Pulmonary artery endothelial cell (primary cell): ENCODE data around the gene PKD2L2. TPM values are rescaled to one million over a fixed set of nuclear protein-coding genes. Genes with fewer than 3 reads are reported as not detected.
"Not testable (repeated sequence)": the region's sequence is repeated elsewhere in the genome, so short reads cannot be mapped to it uniquely, and the experiment has no call there.

ENCODE experiments used
- DNase-seq: peaks from one replicate; pipeline ENCODE4 v3.0.0-alpha.2; 2011; ENCODE audit warnings: low read depth, low spot score
- total RNA-seq: library from RNA; depleted of rRNA; stranded (reverse); fragments of >200 nt; gene quantifications from 2 replicates; pipeline ENCODE4 v1.2.3, GENCODE V29; 2014

Gene PKD2L2
- total RNA-seq, 1 donor from 2014 or later, result not detected

DNA sequence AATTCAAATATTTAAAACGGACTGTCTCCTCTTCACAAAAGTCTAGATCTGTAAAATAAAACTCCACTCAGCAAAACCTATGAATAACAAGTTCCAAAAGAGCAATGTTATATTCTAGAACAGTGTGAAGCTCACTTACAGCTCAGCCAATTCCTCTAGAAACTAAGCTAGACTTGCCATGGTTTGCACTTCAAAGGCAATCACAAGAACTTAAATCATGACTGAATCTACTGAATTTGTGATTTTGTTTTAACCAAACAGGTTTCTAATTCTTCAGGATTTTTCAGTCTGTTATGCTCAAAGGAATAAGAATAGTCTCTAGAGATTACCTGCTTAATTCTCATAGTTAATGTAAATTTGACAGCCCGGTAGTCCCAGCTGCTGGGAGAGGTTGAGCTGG, 1.4 kb upstream of the PKD2L2 start:
- no peak for DNase-seq

DNA sequence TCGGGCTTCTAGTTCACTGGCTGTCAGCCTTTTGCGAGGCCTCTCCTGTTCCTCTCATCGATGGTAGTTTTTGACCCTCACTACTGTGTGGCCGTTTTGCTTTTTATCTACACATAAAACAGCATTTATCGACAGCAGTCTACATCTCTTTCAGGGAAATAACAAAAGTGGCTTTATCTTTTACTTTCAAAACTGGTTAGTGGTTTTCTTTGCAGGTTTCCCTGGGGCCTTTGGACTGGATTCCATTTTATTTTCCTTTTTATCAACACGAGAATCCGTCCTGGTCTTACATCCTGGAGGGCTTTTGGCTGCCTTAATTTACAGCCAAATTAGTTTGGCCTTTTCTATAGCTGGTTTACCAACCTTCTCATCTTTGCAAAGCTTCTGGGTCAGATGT, 793 bp upstream of the PKD2L2 start:
- DNase-seq, result no peak

DNA sequence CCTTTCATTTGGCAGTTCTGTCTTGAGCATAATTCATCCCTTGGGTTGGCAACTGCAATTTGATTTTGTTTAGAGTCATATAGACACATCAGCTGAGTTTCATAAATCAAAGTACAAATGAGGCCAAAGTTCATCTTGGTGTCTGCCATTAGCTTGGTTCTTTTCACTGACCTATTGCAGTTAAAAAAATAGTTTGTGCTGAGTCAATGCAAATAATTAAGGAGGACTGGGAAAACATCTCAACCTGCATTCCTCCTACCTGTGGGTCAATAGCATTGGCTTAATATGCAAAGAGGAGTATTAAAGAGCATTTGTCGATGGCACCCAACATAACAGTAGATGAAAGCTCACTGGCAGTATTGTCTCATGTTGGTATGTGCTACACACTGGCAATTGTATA, 1.6 kb downstream of the PKD2L2 start:
- DNase-seq, result no peak

DNA sequence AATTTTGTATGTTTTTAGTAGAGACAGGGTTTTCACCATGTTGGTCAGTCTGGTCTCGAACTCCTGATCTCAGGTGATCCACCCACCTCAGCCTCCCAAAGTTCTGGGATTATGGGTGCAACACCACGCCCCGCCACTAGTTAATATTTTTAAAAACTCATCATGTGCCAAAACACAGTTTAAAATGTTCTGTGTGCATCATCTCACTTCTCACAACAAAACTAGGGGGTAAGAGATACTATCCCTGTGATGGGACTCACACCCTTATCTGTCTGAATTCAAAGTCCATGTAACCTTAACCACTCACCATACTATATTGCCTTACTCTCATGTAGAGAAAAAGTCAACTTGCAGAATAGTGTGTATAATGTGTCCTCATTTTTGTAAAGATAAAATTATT, 2.6 kb downstream of the PKD2L2 start:
- no peak for DNase-seq

DNA sequence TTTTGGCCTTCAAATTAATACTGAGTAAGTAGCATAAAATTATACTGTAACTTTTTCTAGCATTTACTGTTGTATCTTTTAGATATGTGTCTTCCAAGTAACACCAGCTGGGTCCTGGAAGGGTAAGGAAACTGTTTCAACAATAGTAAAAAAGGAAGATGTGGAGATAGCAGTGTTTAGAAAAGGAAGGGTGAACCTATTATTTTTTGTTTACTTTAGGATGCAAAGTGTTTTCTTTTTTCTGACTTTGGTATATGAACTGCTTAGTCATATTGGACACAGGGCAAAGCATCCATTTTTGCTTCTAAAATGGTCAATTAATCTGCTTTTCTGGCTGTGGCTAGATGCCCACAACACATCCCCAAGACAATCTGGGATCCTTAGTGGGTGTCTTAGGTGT, 5.3 kb downstream of the PKD2L2 start:
- no peak for DNase-seq

DNA sequence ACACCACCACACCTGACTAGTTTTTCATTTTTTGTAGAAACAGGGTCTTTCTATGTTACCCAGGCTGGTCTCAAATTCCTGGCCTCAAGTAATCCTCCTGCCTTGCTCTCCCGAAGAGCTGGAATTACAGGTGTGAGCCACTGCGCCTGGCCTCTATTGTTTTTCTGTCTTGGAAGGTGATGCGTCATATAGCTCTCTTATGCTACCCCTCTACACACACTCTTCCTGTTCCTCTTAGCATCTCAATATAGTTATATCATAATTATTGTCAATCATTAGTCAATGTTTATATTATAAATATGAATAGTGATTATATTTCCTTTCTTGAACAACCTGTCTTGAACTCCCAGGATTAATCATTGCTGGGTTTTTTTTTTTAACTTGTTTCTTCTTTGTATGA, 7.3 kb downstream of the PKD2L2 start:
- DNase-seq, result peak; percentile 4

DNA sequence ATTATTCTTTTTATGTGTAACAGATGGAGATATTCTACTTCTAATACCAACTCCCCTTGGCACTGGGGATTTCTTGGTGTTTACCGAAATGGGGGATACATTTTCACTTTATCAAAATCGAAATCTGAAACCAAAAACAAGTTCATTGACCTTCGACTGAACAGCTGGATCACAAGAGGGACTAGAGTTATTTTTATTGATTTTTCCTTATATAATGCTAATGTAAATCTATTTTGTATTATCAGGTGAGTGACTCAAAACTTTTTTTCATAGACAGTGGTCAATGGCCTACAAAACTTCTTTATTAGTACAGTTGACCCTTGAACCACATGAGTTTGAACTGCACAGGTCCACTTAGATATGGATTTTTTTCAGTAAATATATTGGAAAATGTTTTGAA, 10.2 kb downstream of the PKD2L2 start:
- DNase-seq, result no peak

DNA sequence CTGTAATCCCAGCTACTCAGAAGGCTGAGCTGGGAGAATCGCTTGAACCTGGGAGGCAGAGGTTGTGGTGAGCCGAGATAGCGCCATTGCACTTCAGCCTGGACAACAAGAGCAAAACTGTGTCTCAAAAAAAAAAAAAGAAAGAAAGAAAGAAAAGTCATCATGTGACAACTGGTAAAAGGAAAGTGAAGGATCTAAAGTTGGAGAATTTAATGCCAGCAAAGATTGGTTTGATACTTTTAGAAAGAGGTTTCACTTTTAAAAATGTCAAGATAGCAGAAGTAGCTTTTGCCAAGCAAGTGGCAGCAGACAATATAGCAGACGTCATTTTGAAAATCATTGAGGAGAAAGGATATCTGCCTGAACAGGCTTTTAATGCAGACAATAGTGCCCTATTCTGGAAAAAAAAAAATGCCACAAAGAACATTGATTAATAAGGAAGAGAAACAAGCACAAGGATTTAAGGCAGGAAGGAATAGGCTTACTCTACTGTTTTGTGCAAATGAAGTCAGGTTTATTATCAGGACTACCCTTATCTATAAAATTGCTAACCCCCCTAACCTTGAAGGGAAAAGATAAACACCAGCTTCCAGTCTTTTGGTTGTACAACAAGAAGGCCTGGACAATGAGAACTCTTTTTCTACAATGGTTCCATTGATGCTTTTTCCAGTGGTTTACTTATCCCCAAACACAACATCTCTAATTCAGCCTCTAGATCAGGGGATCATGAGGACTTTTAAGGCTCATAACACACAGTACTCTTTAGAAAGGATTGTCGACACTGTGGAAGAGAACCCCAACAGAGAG, 12.0 kb downstream of the PKD2L2 start:
- no peak for DNase-seq

DNA sequence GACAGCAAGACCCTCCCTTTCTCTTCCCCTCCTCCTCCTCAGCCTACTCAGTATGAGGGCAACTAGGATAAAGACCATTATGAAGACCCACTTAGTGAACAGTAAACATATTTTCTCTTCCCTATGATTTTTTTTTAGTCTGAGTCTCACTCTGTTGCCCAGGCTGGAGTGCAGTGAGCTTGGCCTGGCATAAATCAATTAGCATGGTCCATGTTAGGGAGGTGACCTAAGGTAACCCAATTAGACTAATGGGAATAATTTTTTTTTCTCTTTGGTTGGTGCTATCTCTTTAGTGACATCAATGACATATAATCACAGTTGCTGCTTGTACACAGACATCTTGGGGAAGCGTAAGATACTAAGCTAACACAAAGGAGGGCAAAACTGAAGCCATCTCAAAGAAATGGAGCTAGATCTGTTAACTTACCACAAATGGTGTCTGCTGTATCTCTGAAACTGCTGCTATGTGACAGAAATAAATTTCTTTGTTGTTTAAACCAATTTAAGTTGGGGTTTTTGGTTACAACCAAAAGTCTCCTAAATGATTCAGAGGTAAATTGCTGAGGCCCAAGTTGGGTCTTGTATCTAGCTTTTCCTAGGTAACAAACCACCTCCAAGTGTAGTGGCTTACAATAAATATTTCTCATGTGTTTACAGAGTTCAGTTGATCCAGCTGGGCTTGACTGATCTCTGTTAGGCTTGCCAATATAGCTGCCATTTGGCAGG, 13.3 kb downstream of the PKD2L2 start:
- DNase-seq, result no peak

DNA sequence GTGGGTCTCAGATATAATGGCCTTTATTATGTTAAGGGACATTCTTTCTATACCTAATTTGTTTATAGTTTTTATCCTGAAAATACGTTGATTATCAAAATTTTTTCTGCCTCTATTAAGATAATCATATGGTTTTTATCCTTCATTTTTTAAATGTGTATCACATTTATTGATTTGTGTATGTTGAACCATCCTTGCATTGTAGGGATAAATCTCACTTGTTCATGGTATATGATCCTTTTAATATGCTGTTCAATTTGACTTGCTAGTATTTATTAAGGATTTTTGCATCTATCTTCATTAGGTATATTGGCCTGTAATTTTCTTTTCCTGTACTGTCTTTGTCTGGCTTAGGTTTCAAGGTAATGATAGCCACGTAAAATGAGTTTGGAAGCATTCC, 25.5 kb downstream of the PKD2L2 start:
- DNase-seq, result no peak

DNA sequence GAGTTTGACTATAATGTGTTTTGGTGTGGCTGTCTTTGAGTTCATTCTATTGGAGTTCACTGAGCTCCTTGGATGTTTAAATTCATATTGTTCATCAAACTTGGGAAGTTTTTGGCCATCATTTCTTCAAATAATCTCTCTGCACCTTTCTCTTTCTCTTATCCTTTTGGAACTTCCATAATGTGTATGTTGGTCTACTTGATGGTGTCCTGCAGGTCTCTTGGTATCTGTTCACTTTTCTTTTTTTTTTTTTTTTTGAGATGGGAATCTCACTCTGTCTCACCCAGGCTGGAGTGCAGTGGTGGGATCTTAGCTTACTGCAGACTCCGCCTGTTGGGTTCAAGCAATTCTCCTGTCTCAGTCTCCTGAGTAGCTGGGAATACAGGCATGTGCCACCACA, 27.7 kb downstream of the PKD2L2 start:
- no peak for DNase-seq

DNA sequence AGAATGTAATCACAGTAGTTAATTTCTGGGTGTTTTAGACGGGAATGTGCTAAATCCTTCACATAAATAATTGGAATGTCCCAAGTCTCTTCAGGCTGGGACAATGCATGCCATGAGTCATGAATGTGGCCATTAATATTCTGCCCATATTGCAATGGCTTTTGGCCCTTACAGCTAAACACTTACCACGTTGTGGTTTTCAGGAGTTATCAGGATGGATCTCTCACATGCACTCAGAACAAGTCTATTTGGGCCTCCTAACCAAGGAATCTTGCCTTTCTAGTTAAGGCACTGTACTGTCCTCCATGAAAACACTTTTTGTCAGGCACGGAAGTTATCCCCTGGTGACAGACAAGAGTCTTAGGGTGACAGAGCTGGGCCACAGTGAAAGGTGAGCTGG, 32.7 kb downstream of the PKD2L2 start:
- DNase-seq, result no peak

DNA sequence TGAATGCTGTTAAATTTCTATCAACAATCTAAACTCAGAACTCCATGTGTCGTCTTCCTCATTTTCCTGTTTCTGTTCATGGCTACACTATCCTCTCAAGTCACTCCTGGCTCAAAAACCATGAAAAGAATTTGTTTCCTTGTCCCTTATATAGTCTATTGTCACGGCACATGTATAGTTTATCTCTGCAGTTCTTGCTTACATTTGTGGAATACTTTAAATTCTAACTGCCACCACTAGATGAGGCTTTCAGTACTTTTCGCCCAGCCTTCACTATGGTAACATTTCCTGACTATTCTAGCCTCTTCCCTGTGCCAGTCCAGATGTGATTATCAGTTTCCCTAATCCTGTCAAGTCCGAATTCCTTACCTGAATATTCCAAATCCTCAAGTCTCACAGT, 34.6 kb downstream of the PKD2L2 start:
- no peak for DNase-seq

DNA sequence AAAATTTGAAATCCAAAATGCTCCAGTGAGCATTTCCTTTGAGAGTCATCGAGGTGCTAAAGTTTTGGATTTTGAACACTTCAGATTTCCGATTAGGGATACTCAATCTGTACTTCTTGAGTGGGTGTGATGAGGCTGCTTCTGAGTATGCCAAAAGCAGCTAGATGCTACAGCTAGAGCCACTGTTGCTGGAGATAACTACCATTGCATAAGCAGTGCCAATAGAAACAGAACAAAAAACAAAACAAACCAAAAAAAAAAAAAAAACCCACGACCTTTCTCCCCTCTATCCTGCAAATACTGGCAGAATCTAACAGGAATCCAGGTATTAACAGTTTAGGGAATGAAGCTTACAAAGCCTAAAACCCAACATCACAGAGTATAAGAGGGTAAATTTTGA, 43.5 kb downstream of the PKD2L2 start:
- no peak for DNase-seq

DNA sequence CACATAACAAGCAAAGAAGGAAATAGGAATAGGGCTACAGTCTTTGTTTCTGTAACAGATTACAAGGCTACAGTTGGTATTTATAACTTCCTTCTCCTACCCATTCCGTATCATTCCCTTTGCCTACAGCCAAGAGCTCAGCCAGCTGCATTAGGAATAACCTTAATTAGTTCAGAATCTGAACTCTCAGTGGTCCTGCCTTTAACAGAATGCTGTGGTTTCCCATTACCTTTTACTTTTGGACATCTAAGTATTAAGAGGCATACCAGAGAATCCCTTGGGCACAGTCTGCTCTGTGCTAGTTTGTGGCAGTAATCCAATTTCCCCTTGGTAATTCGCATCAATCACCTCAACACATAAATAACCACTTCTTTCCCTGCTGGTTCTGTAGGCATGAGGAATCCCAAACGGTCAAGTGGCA, 44.2 kb downstream of the PKD2L2 start:
- no peak for DNase-seq

DNA sequence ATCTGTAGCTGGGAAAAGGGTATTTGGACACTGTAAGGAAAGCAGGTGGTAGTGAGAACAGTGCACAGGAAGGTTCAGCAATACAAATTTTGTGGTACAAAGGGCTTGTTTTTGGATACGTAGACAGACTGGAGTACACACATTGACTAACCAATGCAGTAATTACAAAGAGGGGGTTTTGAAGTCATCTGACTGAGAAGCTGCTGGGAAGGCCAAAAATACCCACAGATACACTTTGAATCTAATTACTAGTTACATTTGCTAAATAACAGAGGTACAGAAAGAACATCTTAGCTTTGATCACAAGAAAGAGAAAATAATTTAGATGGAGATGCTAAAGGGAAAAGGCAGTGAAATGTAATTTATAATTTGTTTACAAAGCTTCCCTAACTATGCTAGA, 45.9 kb downstream of the PKD2L2 start:
- no peak for DNase-seq

DNA sequence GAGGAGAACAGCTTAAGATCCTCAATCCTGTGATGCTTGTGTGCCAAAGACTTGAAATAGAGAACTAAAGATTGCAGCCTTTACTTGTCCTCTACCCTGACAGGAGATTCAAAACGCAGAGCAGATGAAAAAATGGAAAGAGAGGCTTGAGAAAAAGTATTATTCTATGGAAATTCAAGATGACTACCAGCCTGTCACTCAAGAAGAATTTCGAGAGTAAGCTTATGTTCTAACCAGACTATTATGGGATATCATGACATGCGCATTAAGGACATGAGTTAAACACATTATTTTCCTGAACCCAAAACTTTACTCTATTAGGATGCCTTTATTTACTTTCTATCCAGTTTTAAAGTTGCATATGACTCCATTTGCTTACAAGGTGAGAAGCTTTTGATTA, 46.4 kb downstream of the PKD2L2 start:
- DNase-seq, result no peak

DNA sequence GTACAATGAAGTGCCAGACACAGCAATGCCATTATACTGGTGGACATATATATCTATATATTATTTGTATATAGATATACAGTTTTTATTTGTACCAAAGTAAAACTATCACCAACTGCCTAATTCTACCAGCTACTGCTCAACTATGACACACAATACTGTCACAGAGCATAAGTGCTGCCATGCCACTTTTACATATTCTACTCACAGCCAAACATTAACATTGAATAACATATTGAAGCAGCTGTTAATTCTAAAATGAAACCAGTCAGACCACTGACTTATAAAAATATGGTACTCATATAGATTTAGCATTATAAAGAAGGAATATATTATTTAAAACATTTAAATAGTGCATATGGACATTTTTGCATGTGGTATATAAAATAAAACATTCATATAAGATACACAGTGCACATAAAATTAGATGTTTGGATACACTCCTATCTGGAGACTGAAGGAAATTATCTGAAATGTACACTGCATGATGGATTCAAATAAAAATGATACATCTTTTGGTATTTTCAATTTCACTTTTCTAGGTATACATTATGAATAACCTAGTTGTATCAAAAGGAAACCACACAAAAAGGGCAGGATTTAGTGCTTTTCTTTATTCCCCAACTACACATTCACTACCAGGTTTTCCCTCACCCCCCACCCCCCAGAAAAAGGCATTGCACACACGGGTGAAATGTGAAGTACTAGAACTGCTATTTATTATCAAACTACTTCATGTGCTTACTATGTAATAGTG, 48.9 kb downstream of the PKD2L2 start:
- no peak for DNase-seq

DNA sequence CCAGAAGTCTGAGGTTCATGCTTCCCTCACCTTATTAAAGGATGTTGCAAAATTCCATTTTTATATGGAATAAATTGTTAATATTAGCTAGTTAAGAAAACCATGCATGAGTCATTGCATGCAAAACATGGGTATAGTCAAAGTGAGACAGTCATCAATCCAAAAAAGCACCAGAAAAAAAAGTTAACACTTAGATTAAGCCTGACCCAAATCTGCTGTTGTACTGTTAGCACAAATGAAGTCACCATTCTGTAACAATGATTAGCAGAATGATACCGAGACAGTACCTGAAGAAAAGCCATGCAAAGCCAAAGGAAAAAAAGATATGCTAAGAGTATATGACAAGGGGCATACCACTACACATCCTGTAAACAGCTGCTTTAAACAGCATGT, 49.5 kb downstream of the PKD2L2 start:
- DNase-seq, result no peak

DNA sequence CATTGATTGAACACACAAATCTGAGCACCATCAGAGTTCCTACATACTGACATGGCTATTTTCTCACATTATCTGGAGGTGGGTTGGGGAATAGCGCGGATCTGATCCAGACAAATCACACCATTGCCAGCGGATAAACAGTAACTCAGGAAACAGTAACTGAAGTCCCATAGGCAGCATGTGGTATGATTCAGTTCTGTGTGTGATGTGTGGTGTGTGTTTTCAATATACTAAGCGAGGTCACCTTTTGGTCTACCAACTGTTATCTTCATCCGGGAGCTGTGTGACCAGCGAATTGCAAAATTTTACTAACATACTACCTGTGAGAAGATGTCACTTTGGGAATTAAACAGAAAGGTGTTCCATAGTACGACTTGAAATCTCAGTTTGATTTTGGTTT, 50.1 kb downstream of the PKD2L2 start:
- no peak for DNase-seq

DNA sequence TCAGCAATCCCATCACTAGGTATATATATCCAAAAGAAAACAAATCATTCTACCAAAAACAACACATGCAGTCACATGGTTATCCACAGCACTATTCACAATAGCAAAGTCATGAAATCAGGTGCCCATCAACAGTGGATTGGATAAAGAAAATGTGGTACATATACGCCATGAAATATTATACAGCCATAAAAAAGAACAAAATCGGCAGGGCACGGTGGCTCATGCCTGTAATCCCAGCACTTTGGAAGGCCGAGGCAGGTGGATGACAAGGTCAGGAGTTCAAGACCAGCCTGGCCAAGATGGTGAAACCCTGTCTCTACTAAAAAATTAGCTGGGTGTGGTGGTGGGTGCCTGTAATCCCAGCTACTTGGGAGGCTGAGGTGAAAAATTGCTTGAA, 55.0 kb downstream of the PKD2L2 start:
- DNase-seq, result not testable (repeated sequence)

DNA sequence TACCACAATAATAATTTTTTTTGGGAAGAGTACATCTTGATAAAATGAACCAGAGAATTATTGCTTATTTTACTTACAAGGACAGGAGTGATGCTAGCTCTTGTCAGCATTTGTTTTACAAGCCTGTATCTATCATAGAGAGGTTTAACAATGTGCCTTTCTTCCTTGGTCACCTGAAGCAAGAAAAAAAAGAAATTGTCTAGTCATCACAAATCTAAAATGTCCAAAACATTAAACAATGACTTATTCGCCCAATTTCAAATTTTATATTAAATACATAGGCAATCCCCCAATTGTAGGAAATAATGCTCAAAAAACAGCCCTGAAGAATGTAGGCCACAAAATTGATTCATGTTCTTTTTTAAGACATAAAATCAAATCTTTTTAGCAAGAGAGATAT, 56.6 kb downstream of the PKD2L2 start:
- DNase-seq, result no peak
